ENCODE results near the gene HIBCH.
A peak's percentile ranks its signal among the peaks of the same experiment; 100 is the strongest.

Gene HIBCH

GRCh38 chr2:190344276-190344827 lies 24.7 kb upstream of the HIBCH start:
- no peak for DNase-seq
- Histone ChIP-seq H3K4me3 (ENCODE audit: low read depth, low read length) (peak overlapping the region; percentile 62), H3K27ac (no peak overlapping the region), H3K36me3 (replicated peaks) (no peaks in the 10 kb centered on the region), H3K27me3 (replicated peaks) (no peaks in the 10 kb centered on the region)
- in situ Hi-C loops (cut with HindIII; ENCODE audit: low pct_ligation_motif_present, low sequenced_read_pairs) = no loop called here
- TF ChIP-seq CTCF (IDR thresholded peaks at IDR 0.05; ENCODE audit: low read depth, low read length, missing control alignments) = peak; percentile 52

- in situ Hi-C loops (cut with HindIII; ENCODE audit: low pct_ligation_motif_present, low sequenced_read_pairs) = no loop called here
- Histone ChIP-seq H3K4me3 (ENCODE audit: low read depth, low read length) (peak within 1 kb of the TSS; percentile 62), H3K27me3 (replicated peaks) (no peaks in the 10 kb centered on the region), H3K27ac (peak within 1 kb of the TSS; percentile 47), H3K36me3 (replicated peaks) (no peaks in the 10 kb centered on the region)
- no peak for TF ChIP-seq CTCF (IDR thresholded peaks at IDR 0.05; ENCODE audit: low read depth, low read length, missing control alignments)
- peak; percentile 47 for DNase-seq
Observed at GRCh38 chr2:190343536-190344275, 24.1 kb upstream of the HIBCH start, which contains the start of gene INPP1. TSS of gene INPP1 (plus strand) at chr2:190343589. CDS start at chr2:190360103, 16,514 bp downstream.

DNA sequence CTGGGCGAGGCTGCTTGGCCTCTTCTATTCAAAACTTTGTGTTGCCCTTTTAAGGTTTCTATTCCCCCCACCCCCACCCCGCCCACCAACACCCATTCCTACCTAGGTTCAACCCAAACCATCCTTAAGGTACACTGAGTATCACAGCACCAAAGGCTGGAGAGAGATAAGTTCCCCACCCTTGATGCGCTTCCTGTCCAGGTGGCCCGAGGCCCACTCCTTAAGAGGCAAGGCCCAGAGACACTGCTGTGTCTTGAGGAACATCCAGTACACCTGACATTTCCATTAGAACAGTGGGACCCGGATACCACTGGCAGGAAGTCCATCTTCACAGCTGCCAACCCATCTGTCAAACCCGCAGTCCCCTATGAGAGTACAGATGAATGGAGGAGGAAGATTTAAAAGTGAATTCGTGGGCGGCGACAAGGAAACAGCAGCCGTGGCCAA lies 23.5 kb upstream of the HIBCH start:
- in situ Hi-C loops (cut with HindIII; ENCODE audit: low pct_ligation_motif_present, low sequenced_read_pairs) = no loop called here
- peak overlapping the region; percentile 47 for H3K27ac ChIP-seq
- TF ChIP-seq CTCF (IDR thresholded peaks at IDR 0.05; ENCODE audit: low read depth, low read length, missing control alignments) = no peak

DNA sequence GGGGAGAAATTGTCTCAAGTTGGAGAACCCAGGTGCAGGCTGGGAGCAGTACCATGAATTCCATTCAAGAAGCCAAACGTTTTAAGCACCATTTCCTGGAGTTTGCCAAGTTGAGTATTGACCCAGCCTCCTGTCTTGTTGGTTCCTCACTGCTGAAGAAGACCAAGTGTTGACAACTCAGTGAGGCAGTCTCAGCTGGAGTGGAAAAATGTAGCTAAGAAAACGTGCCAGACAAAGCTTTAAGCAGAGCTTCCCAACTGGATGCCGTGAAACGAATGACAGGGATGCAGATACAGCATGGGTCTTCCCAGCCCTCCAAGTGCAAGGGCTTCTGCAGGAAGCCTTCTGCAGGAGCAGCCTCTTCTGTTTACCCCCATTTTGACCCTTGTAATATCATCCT lies 23.0 kb upstream of the HIBCH start:
- DNase-seq = no peak
- in situ Hi-C loops (cut with HindIII; ENCODE audit: low pct_ligation_motif_present, low sequenced_read_pairs) = no loop called here

More for the DNA sequence above, 23.5 kb upstream of the HIBCH start:
- H3K27me3 ChIP-seq (replicated peaks) = no peaks in the 10 kb centered on the region
- no peak for DNase-seq
- peak overlapping the region; percentile 62 for H3K4me3 ChIP-seq (ENCODE audit: low read depth, low read length)
- no peaks in the 10 kb centered on the region for H3K36me3 ChIP-seq (replicated peaks)

GRCh38 chr2:190340369-190340768 lies 20.7 kb upstream of the HIBCH start:
- no peaks in the 10 kb centered on the region for H3K36me3 ChIP-seq (replicated peaks)
- H3K4me3 ChIP-seq (ENCODE audit: low read depth, low read length) = no peak overlapping the region
- no peaks in the 10 kb centered on the region for H3K27me3 ChIP-seq (replicated peaks)
- no peak for TF ChIP-seq CTCF (IDR thresholded peaks at IDR 0.05; ENCODE audit: low read depth, low read length, missing control alignments)
- in situ Hi-C loops (cut with HindIII; ENCODE audit: low pct_ligation_motif_present, low sequenced_read_pairs) = no loop called here
- DNase-seq = peak; percentile 42
- H3K27ac ChIP-seq = no peak overlapping the region

More for the DNA sequence above, 23.0 kb upstream of the HIBCH start:
- H3K27ac ChIP-seq = no peak overlapping the region
- H3K4me3 ChIP-seq (ENCODE audit: low read depth, low read length) = no peak overlapping the region
- no peak for TF ChIP-seq CTCF (IDR thresholded peaks at IDR 0.05; ENCODE audit: low read depth, low read length, missing control alignments)
- H3K36me3 ChIP-seq (replicated peaks) = no peaks in the 10 kb centered on the region
- H3K27me3 ChIP-seq (replicated peaks) = no peaks in the 10 kb centered on the region
